ENCODE measurements around the gene CACNA1E.

The CACNA1E gene

DNA sequence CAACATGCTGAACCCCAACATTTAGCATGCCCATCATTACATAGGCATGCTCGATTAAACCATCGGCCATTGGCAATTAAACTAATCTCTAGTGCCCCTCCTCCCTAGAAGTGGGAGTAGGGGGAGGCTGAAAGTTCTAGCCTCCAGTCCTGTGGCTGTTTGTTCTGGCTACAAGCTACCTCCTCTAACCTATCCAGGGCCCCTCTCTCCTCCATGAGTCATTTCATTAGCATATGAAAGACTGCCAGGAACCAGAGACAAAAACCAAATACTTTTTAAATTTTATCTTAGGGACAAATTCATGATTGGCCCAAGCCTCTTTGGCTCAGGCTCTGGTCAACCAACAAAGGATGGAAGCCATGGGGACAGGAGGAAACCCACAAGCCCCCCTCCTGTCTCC lies 231.1 kb downstream of the CACNA1E start:
- no peak for DNase-seq

DNA sequence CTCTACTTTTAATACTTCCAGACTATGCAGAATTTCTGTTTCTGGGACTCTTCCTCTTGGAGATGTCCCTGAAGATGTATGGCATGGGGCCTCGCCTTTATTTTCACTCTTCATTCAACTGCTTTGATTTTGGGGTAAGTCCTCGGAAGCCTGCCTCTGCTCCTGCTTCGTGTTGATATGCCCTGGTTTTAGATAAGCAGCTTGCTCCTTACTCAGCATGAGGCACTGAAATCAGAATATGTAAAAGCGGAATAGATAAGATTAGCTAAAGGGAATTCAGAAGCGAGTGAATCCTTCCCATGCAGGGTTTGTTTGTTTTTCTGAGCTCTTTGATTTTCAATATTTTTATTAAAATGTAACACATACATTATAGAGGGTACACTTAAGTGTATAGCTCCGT lies 234.7 kb downstream of the CACNA1E start:
- no peak for DNase-seq

DNA sequence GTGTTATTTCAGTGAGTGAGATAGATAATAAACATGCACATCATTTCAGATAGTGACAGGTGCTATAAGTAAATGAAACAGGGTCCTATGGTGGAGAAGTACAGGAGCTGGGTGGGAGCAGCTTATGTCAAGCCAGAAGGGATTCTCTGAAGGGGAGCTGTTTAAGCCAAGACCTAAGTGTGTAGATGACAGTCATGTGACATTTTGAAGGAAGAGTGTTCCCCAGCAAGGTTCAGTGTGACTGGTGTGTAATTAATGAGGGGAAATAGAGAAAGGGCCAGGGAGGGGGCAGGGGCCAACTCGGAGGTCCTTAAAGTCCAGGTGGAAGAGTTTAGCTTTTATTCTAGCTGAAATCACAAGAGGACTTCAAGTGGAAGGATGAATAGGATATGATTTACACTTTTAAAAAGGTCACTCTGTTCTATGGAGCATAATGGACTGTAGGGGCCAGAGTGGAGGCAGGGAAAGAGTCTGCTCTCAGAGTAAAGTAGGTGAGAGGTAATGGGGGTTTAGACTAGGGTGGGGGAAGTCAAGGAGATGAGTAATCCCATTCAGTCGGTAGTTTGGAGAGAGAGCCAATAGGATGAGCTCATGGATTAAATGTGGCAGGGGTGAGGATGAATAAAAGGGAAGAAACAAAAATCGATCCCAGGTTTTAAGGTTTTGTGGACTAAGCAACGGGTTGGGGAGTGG lies 243.1 kb downstream of the CACNA1E start:
- DNase-seq, result no peak

DNA sequence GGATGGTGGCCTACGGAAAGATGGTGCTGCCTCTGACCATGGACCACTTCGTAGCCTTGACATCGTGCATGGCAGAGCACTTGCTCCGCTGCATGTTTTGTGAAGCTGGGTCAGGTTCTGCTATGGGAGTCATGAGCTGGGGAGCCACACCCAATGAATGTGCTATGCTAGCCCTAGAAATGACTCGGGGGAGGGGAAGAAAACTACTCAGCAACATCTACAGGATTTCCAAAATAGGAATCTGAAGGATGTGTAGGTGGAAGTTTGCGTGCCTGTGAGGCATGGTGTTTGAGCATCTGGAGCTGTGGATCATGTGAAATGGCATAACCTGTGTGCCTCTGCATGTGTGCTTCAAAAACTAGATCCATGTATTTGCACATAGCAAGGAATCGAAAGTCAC lies 247.3 kb downstream of the CACNA1E start:
- DNase-seq, result no peak

DNA sequence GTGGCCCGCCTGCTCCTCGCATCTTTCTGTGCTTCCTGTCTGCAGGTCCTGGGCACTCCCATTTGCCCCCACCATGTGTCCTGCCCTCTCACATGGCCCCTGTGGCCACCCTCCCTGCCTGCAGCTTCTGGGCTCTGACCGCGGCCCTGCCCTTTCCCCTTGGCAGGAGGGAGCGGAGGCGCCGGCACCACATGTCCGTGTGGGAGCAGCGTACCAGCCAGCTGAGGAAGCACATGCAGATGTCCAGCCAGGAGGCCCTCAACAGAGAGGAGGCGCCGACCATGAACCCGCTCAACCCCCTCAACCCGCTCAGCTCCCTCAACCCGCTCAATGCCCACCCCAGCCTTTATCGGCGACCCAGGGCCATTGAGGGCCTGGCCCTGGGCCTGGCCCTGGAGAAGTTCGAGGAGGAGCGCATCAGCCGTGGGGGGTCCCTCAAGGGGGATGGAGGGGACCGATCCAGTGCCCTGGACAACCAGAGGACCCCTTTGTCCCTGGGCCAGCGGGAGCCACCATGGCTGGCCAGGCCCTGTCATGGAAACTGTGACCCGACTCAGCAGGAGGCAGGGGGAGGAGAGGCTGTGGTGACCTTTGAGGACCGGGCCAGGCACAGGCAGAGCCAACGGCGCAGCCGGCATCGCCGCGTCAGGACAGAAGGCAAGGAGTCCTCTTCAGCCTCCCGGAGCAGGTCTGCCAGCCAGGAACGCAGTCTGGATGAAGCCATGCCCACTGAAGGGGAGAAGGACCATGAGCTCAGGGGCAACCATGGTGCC lies 249.1 kb downstream of the CACNA1E start:
- DNase-seq, result no peak

DNA sequence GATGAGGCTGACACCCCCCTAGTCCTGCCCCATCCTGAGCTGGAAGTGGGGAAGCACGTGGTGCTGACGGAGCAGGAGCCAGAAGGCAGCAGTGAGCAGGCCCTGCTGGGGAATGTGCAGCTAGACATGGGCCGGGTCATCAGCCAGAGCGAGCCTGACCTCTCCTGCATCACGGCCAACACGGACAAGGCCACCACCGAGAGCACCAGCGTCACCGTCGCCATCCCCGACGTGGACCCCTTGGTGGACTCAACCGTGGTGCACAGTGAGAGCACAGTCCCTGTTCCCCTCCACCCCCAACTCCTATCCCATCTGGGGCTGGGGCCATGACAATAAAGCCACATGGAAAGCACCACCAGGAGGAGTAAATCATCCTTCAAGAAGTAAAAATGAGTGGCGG lies 250.2 kb downstream of the CACNA1E start:
- DNase-seq, result no peak

DNA sequence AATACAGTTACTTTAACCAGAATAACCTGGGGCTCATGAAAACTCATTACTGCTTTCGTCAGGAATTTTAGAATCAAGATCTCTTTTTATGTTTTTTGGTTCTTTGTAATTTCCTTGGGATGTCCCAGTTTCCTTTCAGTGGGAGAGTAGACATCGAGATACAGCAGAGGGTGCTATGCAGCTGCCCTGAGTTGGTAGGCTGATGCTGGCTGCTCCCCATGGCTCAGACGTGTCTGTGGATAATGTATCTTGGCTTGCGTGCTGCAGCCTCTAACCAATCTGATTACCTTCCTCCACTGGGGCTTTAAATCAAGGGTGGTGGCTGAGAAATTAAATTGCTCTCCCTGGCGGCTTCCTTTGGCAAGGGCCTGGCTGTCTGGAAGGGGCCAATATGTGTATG lies 253.7 kb downstream of the CACNA1E start:
- DNase-seq, result no peak

DNA sequence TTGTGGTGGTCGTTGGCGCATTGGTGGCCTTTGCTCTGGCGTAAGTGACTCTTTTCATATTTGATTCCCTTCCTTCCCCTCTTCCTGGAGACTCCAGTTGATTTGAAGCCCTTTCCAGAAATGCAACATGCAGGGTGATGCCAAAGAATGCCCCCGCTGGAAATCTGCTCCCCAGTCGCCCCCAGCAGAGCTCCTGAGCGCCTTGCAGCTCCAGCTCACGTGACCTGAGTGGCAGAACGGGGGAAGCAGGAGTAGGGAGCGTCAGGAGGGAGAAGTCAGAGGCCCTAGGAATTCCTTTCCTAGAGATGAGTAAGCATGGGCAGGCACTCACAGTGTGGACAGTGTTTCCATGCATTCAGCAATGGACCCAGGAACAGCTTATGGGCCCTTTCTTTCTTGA lies 255.9 kb downstream of the CACNA1E start:
- no peak for DNase-seq

DNA sequence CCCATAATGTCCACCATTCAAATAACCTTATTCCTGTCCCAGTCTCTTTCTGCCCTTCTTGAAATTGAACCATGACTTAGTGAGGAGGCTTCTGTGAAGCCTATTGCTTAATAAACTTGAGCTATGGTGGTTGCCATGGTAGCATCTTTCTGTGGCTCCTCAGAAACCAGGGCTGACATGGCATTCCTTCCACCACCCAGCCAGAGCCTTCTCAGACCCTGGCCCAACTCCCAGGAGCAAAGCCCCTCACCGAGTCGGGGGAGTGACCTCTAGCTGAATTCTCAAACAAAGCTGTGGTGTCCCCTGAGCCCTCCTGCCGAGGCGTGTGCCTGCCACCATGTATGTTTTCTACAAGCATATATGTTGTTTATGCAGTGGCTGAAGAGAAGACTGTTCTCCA lies 259.1 kb downstream of the CACNA1E start:
- DNase-seq, result no peak

DNA sequence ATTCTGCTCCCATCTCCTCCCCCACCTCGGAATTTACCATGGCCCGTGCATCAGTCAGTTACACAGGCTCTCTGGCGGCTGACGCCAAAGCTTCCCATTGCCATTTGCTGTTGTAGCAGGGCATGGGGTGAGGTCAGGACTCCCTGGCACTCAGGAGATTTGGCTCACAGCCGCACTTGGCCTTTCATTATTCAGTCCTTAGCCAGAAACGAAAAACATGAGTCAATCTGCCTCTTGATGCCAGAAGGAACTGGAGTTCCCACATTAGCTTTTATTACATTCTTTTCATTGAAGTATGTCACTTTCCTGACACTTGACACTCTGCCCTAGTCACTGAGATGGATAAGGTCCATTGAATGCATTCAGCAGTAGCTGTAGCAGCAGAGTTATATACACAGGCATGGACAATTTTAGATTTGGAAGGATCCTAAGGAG lies 260.6 kb downstream of the CACNA1E start:
- DNase-seq, result no peak

DNA sequence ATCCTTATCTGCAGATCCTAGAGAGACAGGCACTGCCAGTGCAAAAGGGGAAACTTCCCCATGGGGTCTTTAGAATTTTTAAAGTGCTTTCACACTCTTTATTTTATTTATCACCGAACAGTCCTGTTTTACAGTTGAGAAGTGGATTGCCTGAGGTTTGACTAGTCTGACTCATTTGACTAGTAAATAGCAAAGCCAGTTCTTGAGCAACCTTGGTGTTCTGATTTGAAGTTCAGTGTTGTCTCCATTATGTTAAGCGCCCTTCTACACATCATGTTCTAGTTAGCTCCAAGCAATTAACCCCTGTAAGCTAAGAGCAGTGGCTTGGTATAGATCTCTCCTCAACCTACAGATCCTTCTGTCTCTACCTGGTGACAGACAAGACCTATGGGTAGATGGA lies 262.9 kb downstream of the CACNA1E start:
- no peak for DNase-seq

DNA sequence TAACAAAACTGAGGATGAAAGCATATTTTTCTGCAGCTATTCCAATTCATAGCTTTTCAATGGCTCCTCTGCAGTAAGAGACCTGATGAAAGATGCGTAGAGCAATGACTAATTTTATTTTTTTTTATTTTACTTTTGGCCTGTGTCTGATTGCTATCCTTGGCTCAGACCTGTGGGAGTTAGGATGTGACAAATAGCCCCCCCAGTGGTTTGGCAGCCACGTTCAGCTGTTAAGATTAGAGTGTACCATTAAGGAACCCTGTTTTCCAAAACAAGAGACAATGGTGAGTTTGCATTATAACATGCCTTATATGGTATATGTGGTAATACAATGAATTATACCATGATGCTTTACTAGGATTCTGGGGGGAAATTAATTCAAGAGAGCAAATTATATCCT lies 264.7 kb downstream of the CACNA1E start:
- no peak for DNase-seq

DNA sequence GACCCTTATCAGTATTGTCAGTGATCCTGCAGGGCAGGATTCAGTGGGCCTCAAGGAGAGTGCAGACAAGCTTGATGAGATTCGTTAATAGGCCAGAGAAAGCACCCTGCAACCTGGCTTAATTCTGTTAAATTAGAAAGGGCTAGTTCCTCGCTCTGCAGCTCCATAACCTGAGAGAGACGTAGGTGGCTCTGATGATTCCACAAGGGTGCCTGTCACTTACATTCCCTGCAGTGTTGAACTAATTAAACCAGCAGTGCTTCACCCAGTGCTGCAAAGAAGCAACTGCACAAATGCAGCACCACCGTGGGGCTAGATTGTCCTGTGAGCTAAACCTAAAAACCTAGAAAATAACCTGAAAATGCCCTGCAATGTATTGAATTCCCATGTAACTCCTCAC lies 270.8 kb downstream of the CACNA1E start:
- DNase-seq, result no peak

DNA sequence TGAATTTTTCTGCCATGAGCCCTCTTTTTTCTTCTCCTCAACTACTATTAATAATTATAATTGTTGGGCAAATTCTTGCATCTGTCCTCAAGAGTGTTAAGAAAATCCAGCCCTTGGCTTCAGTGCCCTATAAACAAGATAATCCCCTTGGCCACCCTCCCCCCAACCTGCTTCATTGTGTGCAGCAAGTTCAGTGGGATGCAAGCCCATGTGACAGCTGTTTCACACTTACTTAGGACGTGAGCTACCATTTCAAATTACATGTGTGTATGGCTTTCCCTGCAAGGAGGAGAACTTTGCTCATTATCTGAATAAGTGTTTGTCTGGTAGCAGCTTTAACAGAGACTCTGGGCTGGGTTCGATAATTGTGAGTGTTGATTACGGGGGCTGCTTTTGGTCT lies 276.2 kb downstream of the CACNA1E start:
- no peak for DNase-seq

DNA sequence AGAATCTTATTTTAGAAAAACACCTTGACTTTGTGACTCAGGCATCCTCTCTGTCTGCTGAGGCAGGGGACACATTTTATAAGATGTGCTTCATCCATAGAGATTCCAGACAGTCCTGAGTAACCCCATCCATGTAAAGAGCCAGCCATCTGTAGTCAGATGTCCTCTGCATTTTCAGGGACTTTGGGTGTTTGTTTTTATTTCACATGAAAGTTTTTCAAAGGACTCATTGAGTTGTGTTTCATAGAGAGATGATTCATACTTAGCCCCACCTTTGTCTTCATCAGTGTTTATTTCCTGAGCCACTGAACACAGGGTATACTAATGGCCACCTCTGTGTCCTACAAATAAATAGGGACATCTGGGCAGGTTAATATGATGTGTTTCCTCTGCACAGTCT lies 280.4 kb downstream of the CACNA1E start:
- no peak for DNase-seq

DNA sequence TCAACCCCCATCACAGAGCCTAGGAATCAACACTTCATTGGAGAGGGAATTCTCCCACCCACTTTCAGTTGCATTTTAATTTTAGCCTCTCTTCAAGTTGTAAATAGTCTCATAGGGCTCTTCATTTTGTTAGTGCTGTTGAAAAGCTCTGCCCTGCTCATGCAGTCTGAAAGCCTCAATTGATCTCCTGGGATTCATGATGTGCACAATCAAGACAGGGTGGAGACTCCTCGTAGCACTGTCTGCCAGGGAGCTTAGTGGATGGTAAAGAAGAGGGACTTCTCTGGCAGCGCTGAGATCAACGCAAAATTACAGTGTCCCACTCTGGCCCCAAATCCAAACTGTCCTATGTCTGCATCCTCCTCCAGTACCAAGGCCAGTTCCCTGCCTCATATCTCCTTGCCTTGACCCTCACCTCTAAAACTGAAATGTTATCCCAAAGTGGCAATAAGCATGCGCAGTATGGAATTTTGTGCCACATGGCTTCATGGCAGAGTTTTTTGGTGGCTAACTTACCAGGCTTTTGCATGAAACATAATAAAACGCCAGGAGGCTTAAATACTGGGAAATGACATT lies 282.2 kb downstream of the CACNA1E start:
- no peak for DNase-seq

DNA sequence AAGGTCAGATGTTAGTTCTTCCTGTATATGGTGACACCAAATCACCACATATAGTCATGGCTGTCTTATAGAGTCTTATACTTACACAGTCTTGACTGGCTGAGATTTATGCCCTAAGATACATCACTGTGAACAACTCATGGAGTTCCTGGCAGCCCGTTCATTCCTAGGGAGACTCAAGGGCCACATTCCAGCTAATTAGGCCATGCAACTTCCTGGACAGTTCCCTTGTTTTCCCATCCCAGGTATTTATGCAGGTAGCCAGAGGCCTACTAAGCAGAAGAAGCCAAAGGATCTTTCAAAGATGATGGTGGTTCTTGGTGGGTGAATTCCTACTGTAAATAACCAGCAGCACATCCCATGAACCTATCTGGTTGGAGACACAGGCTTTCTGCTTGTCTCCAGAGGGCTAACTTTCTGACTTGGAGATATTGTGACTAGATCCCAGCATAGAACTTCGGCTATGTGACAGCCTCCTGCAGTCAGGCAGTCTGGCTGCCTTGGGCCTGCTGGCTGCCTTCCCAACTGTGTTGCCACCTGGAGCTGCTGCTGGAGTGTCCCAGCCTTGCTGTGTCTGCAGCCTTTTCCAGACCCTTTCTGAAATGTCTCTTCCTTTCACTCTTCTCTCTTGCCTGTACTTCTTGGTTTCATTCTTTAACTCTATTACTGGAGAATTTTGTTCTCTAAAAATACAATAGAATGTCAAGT lies 283.8 kb downstream of the CACNA1E start:
- DNase-seq, result no peak

DNA sequence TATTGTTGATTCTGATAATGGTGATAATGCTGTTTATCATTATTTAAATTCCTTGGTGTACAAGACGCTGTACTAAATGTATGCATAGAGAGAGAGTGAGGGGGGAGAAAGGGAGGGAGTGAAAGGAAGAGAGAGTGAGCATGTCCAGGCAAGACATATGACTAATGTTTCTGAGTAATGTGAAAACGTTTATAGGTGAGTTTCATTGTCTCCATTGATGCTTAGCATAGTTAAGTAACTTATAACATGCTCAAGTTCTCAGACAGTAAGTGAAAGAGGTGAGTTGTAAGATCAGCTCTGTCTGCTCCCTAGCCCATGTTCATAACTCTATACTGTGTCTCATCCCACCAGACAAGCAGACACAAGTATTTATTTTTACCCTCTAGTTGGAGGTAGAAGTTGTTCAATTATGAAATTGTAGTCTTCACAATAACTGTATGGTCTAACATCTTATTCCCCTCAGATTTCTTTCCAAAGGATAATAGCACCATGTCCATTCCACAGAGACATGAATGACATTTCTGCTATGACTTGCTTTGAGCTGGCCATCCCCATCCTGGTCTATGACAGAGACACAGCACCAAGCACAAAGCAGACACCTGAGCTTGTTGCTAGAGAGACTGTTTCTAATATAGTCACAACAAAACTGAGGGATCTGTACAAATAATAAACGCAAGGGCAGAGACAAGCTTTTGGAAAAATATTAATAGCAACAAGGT lies 285.1 kb downstream of the CACNA1E start:
- DNase-seq, result no peak

DNA sequence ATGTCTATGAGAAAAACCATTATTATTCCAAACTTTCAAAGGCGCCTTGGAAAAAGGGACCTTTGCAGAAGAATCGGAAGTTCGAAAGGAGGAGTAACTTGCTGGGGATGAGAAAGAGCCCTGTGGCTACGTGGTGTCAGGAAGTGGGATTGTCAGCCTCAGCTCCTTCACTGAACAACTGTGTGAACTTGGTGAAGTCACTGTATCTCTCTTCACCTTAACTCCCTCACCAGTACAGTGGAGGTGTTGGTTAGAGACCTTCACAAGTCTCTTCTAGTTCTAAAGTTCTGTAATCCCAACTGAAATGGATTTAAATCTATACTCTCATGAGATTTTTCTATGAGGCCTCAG lies 285.6 kb downstream of the CACNA1E start:
- DNase-seq, result no peak

DNA sequence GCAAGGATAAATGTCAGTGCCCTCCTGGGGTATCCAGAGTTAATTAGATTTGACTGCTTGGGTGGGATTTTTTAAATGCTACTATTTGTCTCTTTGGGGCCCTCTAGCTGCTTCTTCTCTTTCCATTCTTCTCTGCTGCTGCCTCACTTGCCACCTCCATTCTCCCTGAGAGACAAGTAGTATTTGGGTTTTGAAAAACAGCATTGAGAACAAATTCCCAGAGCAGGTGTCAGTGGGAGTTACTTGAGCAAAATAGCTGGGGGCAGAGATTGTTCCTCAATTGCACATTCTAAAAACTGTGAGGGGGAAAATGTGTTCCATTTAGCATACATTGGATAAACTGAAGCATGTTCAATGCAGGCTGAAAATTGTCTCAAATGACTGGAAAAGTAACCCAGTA lies 286.5 kb downstream of the CACNA1E start:
- DNase-seq, result no peak

DNA sequence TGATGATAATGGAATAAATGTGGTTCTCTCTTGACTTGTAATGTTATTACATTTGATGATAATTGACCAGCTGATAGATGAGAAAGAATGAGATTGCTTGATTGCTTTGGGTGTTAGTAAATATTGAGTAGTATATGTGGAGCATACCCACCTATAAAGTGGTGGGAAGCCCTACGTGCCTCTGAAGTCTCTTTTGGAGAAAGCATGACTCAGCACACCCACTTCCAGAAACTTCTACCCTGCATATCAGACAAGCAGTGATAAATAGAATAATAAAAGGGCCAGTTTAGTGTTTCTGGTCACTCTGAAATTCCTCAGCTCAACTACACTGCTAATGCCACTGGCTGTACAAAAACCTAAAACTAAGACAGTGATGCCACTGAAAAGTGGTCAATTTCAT lies 289.4 kb downstream of the CACNA1E start:
- DNase-seq, result no peak

DNA sequence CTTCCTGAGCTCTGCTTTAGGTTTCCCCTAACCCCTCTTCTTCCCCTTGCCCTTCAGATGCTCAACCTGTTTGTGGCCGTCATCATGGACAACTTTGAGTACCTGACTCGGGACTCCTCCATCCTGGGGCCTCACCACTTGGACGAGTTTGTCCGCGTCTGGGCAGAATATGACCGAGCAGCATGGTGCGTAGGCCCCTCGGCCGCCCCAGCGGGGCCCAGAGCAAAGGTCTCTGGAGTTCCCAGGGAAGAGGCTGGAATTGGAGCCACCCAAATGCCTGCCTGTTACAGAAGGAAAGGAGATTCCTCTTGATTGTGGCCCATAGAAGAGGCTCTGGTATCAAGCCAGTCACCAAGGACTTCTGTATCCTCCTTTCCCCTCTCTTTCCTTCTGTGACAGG lies 292.7 kb downstream of the CACNA1E start:
- no peak for DNase-seq

DNA sequence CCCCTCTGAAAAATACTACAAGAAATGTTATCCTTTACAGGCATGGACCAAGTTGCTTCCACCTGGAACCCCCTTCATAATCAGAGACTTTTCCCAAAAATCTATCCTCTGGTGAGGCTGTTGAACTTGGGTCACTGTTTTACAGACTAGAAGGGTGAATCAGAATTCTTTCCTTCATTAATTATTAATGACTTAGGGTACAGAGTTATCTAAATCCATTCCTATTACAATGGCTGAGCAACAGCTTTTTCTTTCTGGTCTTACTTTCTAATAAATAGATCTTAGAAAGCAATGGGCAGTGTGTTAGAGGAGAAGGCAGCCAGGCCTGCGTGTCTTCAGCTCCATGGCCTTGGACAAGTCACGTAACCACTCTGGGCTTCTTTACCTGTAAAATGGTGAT lies 294.0 kb downstream of the CACNA1E start:
- DNase-seq, result no peak

All from effector CD4-positive, alpha-beta T cell (primary cell).